Naive thymus-derived CD8-positive, alpha-beta T cell (primary cell): ENCODE results near the gene ADIPOR2. TPM values are rescaled to one million over a fixed set of nuclear protein-coding genes. Genes with fewer than 3 reads are reported as not detected.

Experiments used
- ATAC-seq, 2 donors: fragments of 150-1000 bp; cut with Tn5 transposase in 1 of 2; sonication (Bioruptor Pico), chemical (Tn5 transposase) in 1 of 2; 1 replicate in 1 of 2; 2 replicates in 1 of 2; pipeline ENCODE4 v1.10.0; 2021; ENCODE audit warnings: mild to moderate bottlenecking in 2 of 2, moderate library complexity in 2 of 2
- POLR2A ChIA-PET: fragments of 350-600 bp; sonication (Branson Sonifier 250); formaldehyde crosslinking; loops from one replicate; lab custom pipeline; 2021; ENCODE audit warnings: antibody characterized with exemption; lab: Charles Lee
- DNase-seq, 10 donors: peaks; one replicate each; pipeline versions ENCODE4 v3.0.0 to v3.0.0-alpha.2; 2020 to 2022
- H3K27ac Mint-ChIP-seq, 10 donors: one replicate each; pipeline ENCODE4 v1.8.0; 2020 to 2022; ENCODE audit warnings: mild to moderate bottlenecking in 10 of 10, mixed read lengths in 10 of 10, moderate library complexity in 4 of 10, inconsistent platforms in 1 of 10
- H3K27me3 Mint-ChIP-seq, 5 donors: one replicate each; pipeline ENCODE4 v1.8.0; 2021 to 2022; ENCODE audit warnings: mixed read lengths in 5 of 5
- H3K36me3 Mint-ChIP-seq, 3 donors: one replicate each; pipeline ENCODE4 v1.8.0; 2020 to 2022; ENCODE audit warnings: mixed read lengths in 3 of 3, mild to moderate bottlenecking in 2 of 3, inconsistent platforms in 1 of 3
- H3K4me1 Mint-ChIP-seq, 4 donors: one replicate each; pipeline ENCODE4 v1.8.0; 2021 to 2022; ENCODE audit warnings: mixed read lengths in 4 of 4
- H3K4me3 Mint-ChIP-seq, 10 donors: one replicate each; pipeline ENCODE4 v1.8.0; 2020 to 2022; ENCODE audit warnings: mild to moderate bottlenecking in 10 of 10, mixed read lengths in 10 of 10, moderate library complexity in 6 of 10, inconsistent platforms in 1 of 10
- H3K9me3 Mint-ChIP-seq, 9 donors: one replicate each; pipeline ENCODE4 v1.8.0; 2020 to 2022; ENCODE audit warnings: mixed read lengths in 9 of 9, mild to moderate bottlenecking in 3 of 9, inconsistent platforms in 1 of 9, moderate library complexity in 1 of 9
- polyA plus RNA-seq, 3 donors: library from polyadenylated mRNA; unstranded; fragments of 300-500 nt; fragmentation: Illumina TruSeq; gene quantifications; one replicate each; pipeline ENCODE4 v1.2.3, GENCODE V29; 2021
- total RNA-seq, 8 experiments: library from RNA in 2 of 8; stranded (reverse) in 2 of 8; gene quantifications; one replicate each; pipeline ENCODE4 v1.2.3 and lab custom pipeline; 2021 to 2026

The ADIPOR2 gene
- total and polyA plus RNA-seq, 5 experiments from 2014 or later: 2.0 to 39.9 (median 3.2) TPM

DNA sequence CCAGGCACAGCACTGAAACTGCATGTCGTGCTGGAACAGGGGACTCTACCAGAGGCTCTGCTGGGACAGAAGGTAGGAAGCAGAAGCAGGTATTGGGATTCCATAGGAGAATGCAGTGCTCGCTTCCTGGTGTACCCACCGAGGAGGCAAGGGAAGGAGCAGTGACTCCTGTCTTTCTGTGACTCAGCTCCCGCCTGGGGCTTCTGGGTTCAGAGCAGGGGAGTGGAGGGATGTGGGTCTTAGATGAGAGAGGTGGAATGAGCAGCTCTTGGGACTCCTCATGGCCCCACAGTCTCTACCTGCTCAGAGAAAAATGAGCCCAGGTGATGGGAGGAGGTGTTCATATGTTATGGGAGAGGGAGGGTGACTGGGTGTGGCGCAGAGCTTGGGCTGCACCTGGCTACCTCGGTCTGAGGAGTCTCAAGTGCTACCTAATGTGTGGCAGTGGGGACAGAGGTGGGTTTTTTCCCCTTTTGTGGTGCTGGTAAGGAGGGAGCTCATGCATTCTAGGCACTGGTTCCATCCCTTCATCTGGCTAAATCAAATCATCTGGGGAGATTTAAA, 35.6 kb upstream of the ADIPOR2 start:
- DNase-seq (no peak), ATAC-seq (no peak)
- H3K27me3 Mint-ChIP-seq: peaks cover 2 to 8% (median 3%) of the 10 kb centered on the region in 5 donors
- H3K36me3 Mint-ChIP-seq: no peaks in the 10 kb centered on the region
- H3K4me3 Mint-ChIP-seq: no peak overlapping the region
- peaks cover 0 to 4% (median 3%) of the 10 kb centered on the region in 4 donors for H3K4me1 Mint-ChIP-seq
- POLR2A ChIA-PET: interaction anchor here (3.8 kb wide), 1 partner anchor 136 kb away, joined by 57 read pairs; no protein-coding TSS in a partner anchor
- H3K27ac Mint-ChIP-seq: peak overlapping the region in 3 of 10 donors; percentile 36 to 70 (median 39)
- no peaks in the 10 kb centered on the region for H3K9me3 Mint-ChIP-seq

DNA sequence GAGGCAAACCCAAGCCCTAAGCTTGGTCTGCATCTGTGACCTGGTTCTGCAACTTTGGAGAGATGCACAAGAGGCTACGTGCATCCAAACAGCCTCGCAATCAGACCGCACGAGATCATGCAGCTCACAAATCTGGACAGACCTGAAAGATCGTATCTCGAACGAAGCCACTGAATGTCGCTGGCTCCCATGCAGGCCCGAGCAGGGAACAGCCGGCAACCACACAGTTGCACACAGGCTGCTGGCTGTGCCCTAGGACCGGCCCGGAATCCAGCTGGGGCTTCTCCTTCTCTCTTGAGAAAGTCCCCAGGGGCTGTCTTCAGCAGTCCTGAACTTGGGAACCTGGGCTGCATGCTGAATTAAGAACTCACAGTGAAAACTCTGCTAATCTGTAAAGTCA, 34.0 kb upstream of the ADIPOR2 start:
- POLR2A ChIA-PET: interaction anchor here (0.7 to 1.3 kb wide), 3 partner anchors 34 to 139 kb away, joined by 3 to 9 read pairs (median 8); partner anchors contain the start of gene ADIPOR2
- ATAC-seq: no peak
- H3K27me3 Mint-ChIP-seq: peaks cover 0 to 2% (median under 1%) of the 10 kb centered on the region in 5 donors
- H3K4me3 Mint-ChIP-seq: no peak overlapping the region
- no peak for DNase-seq
- no peak overlapping the region for H3K27ac Mint-ChIP-seq
- H3K9me3 Mint-ChIP-seq: no peaks in the 10 kb centered on the region
- H3K4me1 Mint-ChIP-seq: peaks cover 0 to 12% (median 5%) of the 10 kb centered on the region in 4 donors
- H3K36me3 Mint-ChIP-seq: no peaks in the 10 kb centered on the region

DNA sequence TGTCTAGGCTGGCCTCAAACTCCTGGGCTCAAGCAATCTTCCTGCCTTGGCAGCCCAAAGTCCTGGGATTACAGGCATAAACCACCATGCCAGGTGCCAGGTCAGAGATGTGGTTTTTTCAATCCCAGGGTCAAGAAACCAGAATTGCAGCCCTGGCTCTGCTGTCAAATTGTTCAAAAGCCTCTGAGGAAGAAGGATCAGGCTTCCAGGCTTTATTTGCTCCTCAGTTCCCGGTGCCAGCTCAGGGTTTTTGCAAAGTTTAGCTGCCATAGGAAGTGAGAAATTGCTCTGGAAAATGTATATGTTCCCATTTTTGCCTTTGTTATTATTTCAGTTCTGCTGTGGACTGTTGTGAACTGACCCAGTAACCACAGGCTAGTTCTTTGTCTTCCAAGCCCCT, 33.2 kb upstream of the ADIPOR2 start:
- H3K4me1 Mint-ChIP-seq: peaks cover 0 to 12% (median 6%) of the 10 kb centered on the region in 4 donors
- no peak for DNase-seq
- H3K9me3 Mint-ChIP-seq: no peaks in the 10 kb centered on the region
- no peak overlapping the region for H3K4me3 Mint-ChIP-seq
- no peaks in the 10 kb centered on the region for H3K36me3 Mint-ChIP-seq
- POLR2A ChIA-PET: interaction anchor here (0.9 kb wide), 1 partner anchor 138 kb away, joined by 3 read pairs; no protein-coding TSS in a partner anchor
- H3K27me3 Mint-ChIP-seq: peaks cover 0 to 1% (median 0%) of the 10 kb centered on the region in 5 donors
- H3K27ac Mint-ChIP-seq: peak overlapping the region in 4 of 10 donors; percentile 13 to 92 (median 60)
- no peak for ATAC-seq

DNA sequence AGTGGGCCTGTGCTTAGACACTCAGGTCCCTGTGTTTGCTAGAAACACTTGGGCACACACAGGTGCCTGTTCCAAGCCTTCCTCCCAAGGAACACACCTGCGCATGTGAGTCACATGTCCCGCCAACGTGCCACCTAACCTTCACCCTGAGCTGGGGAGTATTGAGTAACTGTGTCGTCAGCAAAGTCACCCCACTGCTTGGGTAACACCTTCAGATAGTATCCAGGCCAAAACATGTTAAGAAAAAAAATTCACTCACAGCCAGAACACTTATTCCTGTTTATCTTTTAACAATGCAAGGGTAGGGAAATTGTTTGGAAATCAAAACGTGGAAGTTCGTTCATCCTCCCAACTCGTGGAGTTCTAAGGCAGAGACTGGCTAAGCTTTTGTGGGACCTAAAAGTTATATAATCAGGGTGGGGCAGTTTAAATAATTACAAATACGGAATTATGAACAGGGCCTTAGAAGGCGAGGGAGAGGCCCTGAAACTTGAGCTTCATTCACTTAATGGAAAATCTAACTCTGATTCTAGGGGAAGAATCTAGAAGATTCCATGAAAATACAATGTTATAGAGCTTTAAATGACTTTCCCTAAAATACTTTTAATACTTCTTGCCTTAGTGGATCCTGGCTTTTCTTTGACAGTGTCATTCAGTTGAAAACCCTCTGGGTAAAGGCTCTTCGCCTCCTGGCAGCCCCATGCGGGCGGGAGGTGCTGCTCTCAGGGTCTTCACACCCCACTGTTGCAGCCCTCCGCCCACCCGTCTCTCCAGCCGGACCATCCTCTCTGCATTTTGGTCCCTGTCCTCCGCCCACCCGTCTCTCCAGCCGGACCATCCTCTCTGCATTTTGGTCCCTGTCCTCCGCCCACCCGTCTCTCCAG, 30.3 kb upstream of the ADIPOR2 start:
- ATAC-seq: peak in 1 of 2 donors; percentile 29
- H3K4me1 Mint-ChIP-seq: peaks cover 10 to 33% (median 29%) of the 10 kb centered on the region in 4 donors
- peaks cover 0 to 4% (median 0%) of the 10 kb centered on the region in 9 donors for H3K9me3 Mint-ChIP-seq
- DNase-seq: peak in 9 of 10 donors; percentile 18 to 75 (median 42)
- POLR2A ChIA-PET: interaction anchor here (1.4 to 1.6 kb wide), 3 partner anchors 11 to 344 kb away, joined by 4 to 6 read pairs (median 4); partner anchors contain the start of gene DCP1B
- H3K27me3 Mint-ChIP-seq: no peaks in the 10 kb centered on the region
- no peaks in the 10 kb centered on the region for H3K36me3 Mint-ChIP-seq
- peak overlapping the region in 8 of 10 donors; percentile 23 to 56 (median 40) for H3K4me3 Mint-ChIP-seq
- peak overlapping the region; percentile 14 to 90 (median 76) for H3K27ac Mint-ChIP-seq

DNA sequence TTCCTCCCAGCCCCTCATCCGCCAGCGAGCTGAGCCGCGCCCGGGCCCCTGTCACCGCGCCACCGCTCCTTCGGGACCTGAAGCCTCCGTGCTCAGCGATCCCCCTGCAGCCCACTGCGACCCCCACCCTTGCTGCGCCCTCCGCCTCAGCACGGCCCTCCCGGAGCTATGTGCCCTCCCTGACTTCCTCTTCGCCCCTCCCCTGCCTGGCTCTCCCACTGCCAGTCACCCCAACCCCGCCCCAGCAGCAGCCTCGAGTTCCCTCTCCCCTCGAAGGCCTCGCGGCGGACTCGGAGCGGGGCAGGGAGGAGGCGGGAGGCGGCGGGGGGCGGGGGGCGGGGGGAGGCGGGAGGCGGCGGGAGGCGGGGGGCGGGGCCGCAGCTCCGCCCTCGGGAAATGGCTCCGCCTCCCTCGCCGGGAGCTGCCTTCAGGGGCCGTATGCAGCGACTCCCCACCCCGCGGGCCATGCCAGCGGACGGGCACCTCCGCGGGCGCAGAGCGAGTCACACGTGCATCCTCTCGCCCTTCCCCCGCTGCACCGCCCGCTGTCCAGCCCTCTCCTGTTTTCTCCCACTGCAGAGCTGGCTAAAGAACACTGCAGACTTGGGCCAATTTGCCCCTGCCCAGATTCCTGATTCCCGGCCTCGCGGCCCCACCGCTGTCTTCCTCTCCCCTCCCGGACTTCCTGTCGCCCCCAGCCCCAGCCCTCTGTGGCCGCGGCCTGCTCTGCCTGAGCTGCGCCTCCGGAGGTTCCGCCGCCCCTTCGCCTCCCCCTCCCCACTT, 29.1 kb upstream of the ADIPOR2 start:
- Mint-ChIP-seq H3K36me3 (no peaks in the 10 kb centered on the region), H3K4me1 (peaks cover 13 to 41% (median 37%) of the 10 kb centered on the region in 4 donors), H3K27me3 (no peaks in the 10 kb centered on the region), H3K27ac (peak overlapping the region; percentile 58 to 95 (median 86)), H3K4me3 (peak overlapping the region; percentile 61 to 88 (median 78)), H3K9me3 (peaks cover 0 to 4% (median 0%) of the 10 kb centered on the region in 9 donors)
- peak; percentile 69 to 92 (median 82) for DNase-seq
- POLR2A ChIA-PET: interaction anchor here (0.6 to 1.6 kb wide), 11 partner anchors 8 to 342 kb away, joined by 3 to 13 read pairs (median 5); partner anchors contain the start of genes ADIPOR2, CACNA2D4 and DCP1B
- ATAC-seq: peak; percentile 86 to 87

DNA sequence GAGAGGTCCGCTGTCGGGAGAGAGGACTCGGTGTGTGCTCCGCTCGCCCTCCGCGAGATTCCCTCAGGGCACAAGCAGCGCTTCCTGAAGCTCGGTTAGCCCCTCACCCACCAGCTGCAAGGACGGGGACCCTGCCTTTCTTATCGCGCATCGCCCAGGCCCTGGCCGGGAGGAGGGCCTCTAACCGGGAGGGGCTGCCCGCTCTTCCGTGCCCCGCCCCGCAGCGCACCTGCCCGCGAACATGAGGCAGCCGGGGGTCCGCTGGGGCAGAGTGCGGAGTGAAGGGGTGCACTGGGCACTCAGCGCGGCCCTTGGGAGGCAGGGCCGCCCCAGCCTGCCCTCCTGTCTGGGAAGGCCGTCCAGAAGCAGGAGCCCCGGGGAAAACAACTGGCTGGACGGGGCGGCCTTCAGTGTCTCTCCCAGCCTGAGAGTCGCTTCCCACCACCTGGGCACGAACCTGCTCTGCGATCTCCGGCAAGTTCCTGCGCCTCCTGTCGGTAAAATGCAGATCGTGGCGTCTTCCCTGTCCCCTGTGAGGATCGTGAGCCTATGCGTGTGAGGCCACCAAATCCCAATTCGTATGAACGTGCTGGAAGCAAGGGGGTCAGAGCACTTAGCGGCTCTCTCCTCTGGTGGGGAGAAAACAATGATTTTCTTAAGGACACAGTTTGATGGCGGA, 28.0 kb upstream of the ADIPOR2 start:
- peak in 4 of 10 donors; percentile 10 to 32 (median 26) for DNase-seq
- Mint-ChIP-seq H3K36me3 (no peaks in the 10 kb centered on the region), H3K9me3 (peaks cover 0 to 4% (median 0%) of the 10 kb centered on the region in 9 donors), H3K4me1 (peaks cover 22 to 52% (median 48%) of the 10 kb centered on the region in 4 donors), H3K27me3 (no peaks in the 10 kb centered on the region), H3K27ac (peak overlapping the region; percentile 71 to 94 (median 90)), H3K4me3 (peak overlapping the region; percentile 61 to 87 (median 84))
- POLR2A ChIA-PET: interaction anchor here (1.4 to 1.6 kb wide), 3 partner anchors 28 to 253 kb away, joined by 5 to 13 read pairs (median 9); partner anchors contain the start of gene ADIPOR2
- no peak for ATAC-seq

DNA sequence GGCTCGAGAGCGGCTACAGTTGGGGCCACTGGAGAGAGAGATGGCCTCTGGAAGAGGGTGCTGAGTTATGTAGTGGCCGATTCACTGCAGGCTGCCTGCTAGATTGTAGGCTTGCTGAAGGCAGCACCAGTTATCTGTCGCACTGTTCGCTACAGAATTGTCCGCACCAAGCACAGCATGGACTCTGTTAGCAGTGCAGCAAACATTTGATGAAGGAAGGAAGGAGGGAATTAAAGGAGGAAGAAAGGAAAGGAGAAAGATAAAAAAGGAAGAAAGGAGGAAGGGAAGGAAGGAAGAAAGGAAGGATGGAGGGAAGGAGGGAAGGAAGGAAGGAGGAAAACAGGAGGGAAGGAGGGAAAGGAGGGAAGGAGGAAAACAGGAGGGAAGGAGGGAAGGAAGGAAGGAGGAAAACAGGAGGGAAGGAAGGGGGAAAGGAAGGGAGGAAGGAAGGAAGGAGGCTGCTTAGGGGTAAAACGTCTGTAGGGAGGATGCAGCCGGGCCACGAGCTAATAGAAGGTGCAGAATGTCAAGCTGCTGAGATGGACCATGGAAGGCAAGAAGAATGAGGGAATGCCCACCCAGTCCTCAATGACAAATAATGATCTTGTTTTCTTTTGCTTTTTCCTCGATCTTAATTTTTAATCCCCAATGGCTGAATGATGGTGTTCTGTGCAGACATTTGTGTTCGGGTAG, 27.3 kb upstream of the ADIPOR2 start:
- H3K27me3 Mint-ChIP-seq: no peaks in the 10 kb centered on the region
- DNase-seq: peak in 1 of 10 donors; percentile 11
- peaks cover 24 to 57% (median 53%) of the 10 kb centered on the region in 4 donors for H3K4me1 Mint-ChIP-seq
- peak overlapping the region; percentile 61 to 87 (median 84) for H3K4me3 Mint-ChIP-seq
- POLR2A ChIA-PET: no interaction called here
- H3K27ac Mint-ChIP-seq: peak overlapping the region; percentile 81 to 94 (median 90)
- no peaks in the 10 kb centered on the region for H3K36me3 Mint-ChIP-seq
- ATAC-seq: no peak
- H3K9me3 Mint-ChIP-seq: peaks cover 0 to 4% (median 0%) of the 10 kb centered on the region in 9 donors

DNA sequence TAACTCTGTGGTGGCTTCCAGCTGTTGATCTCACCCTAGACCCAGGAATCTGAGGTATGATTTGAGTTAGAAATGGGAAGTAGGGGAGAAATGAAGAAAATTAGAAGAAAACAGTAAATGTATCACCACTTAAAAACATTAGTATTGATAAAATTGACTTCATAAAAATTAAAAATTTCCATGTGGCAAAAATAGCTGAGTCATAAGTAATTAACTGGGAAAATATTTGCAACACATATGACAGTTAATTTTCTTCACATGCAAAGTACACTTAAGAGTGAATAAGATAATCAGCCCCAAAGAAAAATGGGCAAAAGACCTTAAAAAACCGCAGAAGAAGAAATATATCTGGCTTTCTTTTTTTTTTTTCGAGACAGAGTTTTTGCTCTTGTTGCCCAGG, 25.5 kb upstream of the ADIPOR2 start:
- Mint-ChIP-seq H3K4me3 (peak overlapping the region in 2 of 10 donors; percentile 13 to 52), H3K9me3 (peaks cover 0 to 4% (median 0%) of the 10 kb centered on the region in 9 donors), H3K27ac (peak overlapping the region in 6 of 10 donors; percentile 18 to 95 (median 82)), H3K4me1 (peaks cover 28 to 62% (median 59%) of the 10 kb centered on the region in 4 donors), H3K27me3 (no peaks in the 10 kb centered on the region), H3K36me3 (no peaks in the 10 kb centered on the region)
- ATAC-seq: no peak
- POLR2A ChIA-PET: interaction anchor here (0.7 to 1.0 kb wide), 2 partner anchors 25 to 890 kb away, joined by 3 to 4 read pairs; partner anchors contain the start of gene ADIPOR2
- DNase-seq: no peak

DNA sequence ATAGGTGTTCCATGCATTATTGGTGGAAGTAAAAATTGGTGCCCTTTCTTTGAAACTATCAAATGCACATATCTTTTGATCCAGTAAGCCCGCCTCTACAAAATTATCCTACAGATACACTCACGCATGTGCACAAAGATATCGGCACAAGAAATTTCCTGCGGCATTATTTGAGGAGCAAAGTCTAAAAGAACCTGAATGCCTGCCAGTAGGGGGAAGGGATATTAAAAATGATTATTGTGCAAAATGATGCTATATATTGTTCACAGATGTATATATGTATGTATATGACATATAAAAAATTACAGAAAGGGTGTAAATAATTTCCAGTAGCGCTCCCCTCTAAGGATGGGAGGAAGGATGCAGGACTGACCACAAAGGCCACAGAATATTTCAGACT, 24.7 kb upstream of the ADIPOR2 start:
- Mint-ChIP-seq H3K27ac (peak overlapping the region in 6 of 10 donors; percentile 40 to 95 (median 72)), H3K4me1 (peaks cover 28 to 63% (median 59%) of the 10 kb centered on the region in 4 donors), H3K4me3 (peak overlapping the region in 5 of 10 donors; percentile 11 to 60 (median 20)), H3K36me3 (no peaks in the 10 kb centered on the region), H3K27me3 (no peaks in the 10 kb centered on the region), H3K9me3 (peaks cover 0 to 4% (median 0%) of the 10 kb centered on the region in 9 donors)
- DNase-seq (no peak), ATAC-seq (no peak)
- POLR2A ChIA-PET: interaction anchor here (0.7 to 1.7 kb wide), 2 partner anchors 24 to 891 kb away, joined by 3 to 4 read pairs; partner anchors contain the start of gene ADIPOR2

DNA sequence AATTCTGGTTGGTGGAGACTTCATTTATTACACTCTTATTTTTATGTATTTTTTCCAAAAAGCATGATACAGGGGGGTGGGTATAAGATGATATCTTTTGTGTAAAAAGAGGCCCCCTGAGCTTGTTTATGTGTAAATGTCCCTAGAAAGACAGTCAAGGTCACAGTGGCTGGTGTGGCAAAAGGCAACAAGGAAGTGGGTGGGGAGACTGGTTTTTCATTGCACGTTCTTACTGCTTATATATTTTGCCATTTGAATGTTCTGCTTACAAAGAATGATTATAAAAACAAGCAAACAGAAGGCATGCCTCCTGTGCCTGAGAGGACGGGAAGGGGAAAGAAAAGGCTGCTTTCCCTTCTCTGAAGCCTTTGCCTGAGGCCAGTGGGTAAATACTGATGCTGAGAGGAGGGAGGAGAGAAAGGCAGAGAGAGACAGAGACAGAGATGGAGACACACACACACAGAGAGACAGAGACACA, 24.1 kb upstream of the ADIPOR2 start:
- Mint-ChIP-seq H3K27ac (peak overlapping the region in 9 of 10 donors; percentile 61 to 95 (median 87)), H3K27me3 (no peaks in the 10 kb centered on the region), H3K36me3 (no peaks in the 10 kb centered on the region), H3K4me3 (peak overlapping the region in 9 of 10 donors; percentile 33 to 68 (median 55)), H3K4me1 (peaks cover 28 to 63% (median 58%) of the 10 kb centered on the region in 4 donors), H3K9me3 (peaks cover 0 to 4% (median 0%) of the 10 kb centered on the region in 9 donors)
- DNase-seq (no peak), ATAC-seq (no peak)
- POLR2A ChIA-PET: interaction anchor here (1.7 kb wide), 1 partner anchor 23 kb away, joined by 4 read pairs; the partner anchor contains the start of gene ADIPOR2
